ENCODE data around the gene PHACTR1.

Gene PHACTR1

GRCh38 chr6:13298446-13298845 lies 581.9 kb downstream of the PHACTR1 start:
- FAIRE-seq: no peak
- no peak for TF ChIP-seq POLR2A (IDR thresholded peaks at IDR 0.05; ENCODE audit: low read depth, low read length)
- TF ChIP-seq TAF1 (IDR thresholded peaks at IDR 0.05; ENCODE audit: borderline replicate concordance, low read depth, low read length): no peak
- TF ChIP-seq POLR2AphosphoS5 (IDR thresholded peaks at IDR 0.05; ENCODE audit: low read depth, low read length): no peak
- no peak for DNase-seq (ENCODE audit: insufficient read length)

GRCh38 chr6:13299403-13299821 lies 582.8 kb downstream of the PHACTR1 start:
- no peak for TF ChIP-seq POLR2A (IDR thresholded peaks at IDR 0.05; ENCODE audit: low read depth, low read length)
- DNase-seq (ENCODE audit: insufficient read length) (no peak), FAIRE-seq (no peak)

- TF ChIP-seq POLR2A (IDR thresholded peaks at IDR 0.05; ENCODE audit: low read depth, low read length) (no peak), POLR2AphosphoS5 (IDR thresholded peaks at IDR 0.05; ENCODE audit: low read depth, low read length) (no peak), TAF1 (IDR thresholded peaks at IDR 0.05; ENCODE audit: borderline replicate concordance, low read depth, low read length) (no peak)
- FAIRE-seq: no peak
- no peak for DNase-seq (ENCODE audit: insufficient read length)
Observed at GRCh38 chr6:13299918-13300317, 583.4 kb downstream of the PHACTR1 start.

DNA sequence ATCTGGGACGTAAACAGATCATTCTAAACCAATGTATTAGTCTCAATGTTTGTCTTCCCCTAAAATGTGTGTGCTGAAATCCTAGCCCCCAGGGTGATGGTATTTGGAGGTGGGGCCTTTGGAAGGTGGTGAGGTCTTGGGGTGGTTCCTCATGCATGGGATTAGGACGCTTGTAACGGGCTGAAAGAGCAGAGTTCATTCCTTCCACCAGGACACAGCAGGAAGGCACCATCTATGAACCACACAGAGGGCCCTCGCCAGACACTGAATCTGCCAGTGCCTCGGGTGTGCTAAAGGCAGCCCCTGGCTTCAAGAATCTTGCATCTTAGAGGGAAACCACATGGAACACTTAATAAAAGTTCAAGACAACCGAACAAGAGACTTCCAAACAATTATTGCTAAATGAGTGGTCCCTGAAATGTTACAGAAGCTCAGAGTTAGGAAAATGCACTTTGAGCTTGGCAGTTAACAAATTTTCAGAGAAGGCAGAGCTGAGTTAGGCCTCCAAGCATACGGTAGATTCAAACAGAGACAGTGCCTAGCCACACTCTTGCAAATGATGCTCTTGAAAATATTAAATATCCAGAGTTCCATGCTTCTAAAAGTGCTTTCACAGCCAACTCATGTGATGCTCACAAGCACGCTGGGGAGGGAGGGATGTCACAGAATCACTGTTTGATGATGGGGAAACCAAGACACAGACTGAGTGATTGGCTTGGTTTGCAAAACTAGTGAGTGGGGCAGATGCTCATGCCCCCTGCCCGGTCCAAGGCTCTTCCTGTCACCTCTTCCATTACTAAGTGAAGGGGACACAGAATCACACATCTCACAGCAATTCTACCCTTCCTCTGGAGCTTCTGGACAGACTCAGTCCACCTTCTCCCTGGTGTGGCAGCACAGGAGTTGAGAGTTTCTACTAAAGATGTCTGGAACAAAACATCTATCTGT lies 584.4 kb downstream of the PHACTR1 start:
- DNase-seq (ENCODE audit: insufficient read length): no peak
- no peak for FAIRE-seq
- TF ChIP-seq POLR2AphosphoS5 (IDR thresholded peaks at IDR 0.05; ENCODE audit: low read depth, low read length) (no peak), TAF1 (IDR thresholded peaks at IDR 0.05; ENCODE audit: borderline replicate concordance, low read depth, low read length) (no peak), POLR2A (IDR thresholded peaks at IDR 0.05; ENCODE audit: low read depth, low read length) (no peak)

- TF ChIP-seq POLR2AphosphoS5 (IDR thresholded peaks at IDR 0.05; ENCODE audit: low read depth, low read length): no peak
- TF ChIP-seq TAF1 (IDR thresholded peaks at IDR 0.05; ENCODE audit: borderline replicate concordance, low read depth, low read length): no peak
- no peak for TF ChIP-seq POLR2A (IDR thresholded peaks at IDR 0.05; ENCODE audit: low read depth, low read length)
- no peak for FAIRE-seq
- DNase-seq (ENCODE audit: insufficient read length): no peak
Observed at GRCh38 chr6:13302291-13302690, 585.7 kb downstream of the PHACTR1 start.

GRCh38 chr6:13302751-13303667 lies 586.4 kb downstream of the PHACTR1 start:
- no peak for TF ChIP-seq POLR2AphosphoS5 (IDR thresholded peaks at IDR 0.05; ENCODE audit: low read depth, low read length)
- no peak for TF ChIP-seq POLR2A (IDR thresholded peaks at IDR 0.05; ENCODE audit: low read depth, low read length)
- no peak for TF ChIP-seq TAF1 (IDR thresholded peaks at IDR 0.05; ENCODE audit: borderline replicate concordance, low read depth, low read length)
- DNase-seq (ENCODE audit: insufficient read length) (peak; percentile 56), FAIRE-seq (peak; percentile 78)

GRCh38 chr6:13303668-13304017 lies 587.1 kb downstream of the PHACTR1 start:
- FAIRE-seq (peak; percentile 50), DNase-seq (ENCODE audit: insufficient read length) (peak; percentile 39)
- TF ChIP-seq TAF1 (IDR thresholded peaks at IDR 0.05; ENCODE audit: borderline replicate concordance, low read depth, low read length) (no peak), POLR2AphosphoS5 (IDR thresholded peaks at IDR 0.05; ENCODE audit: low read depth, low read length) (no peak)

GRCh38 chr6:13304101-13304500 lies 587.5 kb downstream of the PHACTR1 start:
- FAIRE-seq: no peak
- no peak for DNase-seq (ENCODE audit: insufficient read length)
- TF ChIP-seq POLR2A (IDR thresholded peaks at IDR 0.05; ENCODE audit: low read depth, low read length): no peak

DNA sequence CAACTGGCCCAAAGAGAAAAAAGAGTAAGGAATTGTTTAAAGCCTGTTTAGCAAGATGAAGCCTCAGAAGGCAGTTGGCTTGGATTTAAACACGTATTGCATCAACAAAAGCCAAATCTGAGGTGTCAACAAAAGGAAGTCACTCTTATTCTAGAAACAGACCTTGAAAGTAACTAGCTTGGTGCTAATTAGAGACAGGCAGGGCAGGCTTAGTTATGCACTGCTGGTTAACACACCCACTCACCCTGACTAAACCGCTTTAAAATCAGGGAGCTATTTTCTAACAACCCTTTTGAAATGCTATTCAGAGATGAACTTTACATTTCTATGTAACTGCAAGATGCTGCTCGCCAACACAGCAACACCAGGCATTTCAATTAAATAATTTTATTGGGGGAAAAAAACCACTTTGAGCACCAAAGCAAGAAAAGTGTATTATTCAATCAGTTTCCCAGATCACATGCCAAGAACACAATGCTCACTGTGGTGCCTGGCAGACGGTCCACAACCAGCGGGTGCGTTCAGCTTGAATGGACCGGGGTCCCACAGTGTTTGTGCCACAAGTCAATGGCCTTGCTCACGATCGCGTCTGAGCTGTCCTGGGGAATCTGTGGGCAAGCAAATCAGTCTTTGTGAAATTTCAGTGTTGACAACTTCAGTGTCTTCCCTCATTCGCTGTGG lies 588.2 kb downstream of the PHACTR1 start:
- TF ChIP-seq POLR2AphosphoS5 (IDR thresholded peaks at IDR 0.05; ENCODE audit: low read depth, low read length) (no peak), TAF1 (IDR thresholded peaks at IDR 0.05; ENCODE audit: borderline replicate concordance, low read depth, low read length) (no peak), POLR2A (IDR thresholded peaks at IDR 0.05; ENCODE audit: low read depth, low read length) (no peak)
- peak; percentile 85 for FAIRE-seq
- no peak for DNase-seq (ENCODE audit: insufficient read length)

GRCh38 chr6:13305288-13305687 lies 588.7 kb downstream of the PHACTR1 start:
- TF ChIP-seq POLR2A (IDR thresholded peaks at IDR 0.05; ENCODE audit: low read depth, low read length) (no peak), TAF1 (IDR thresholded peaks at IDR 0.05; ENCODE audit: borderline replicate concordance, low read depth, low read length) (no peak), POLR2AphosphoS5 (IDR thresholded peaks at IDR 0.05; ENCODE audit: low read depth, low read length) (no peak)
- DNase-seq (ENCODE audit: insufficient read length): no peak
- peak; percentile 73 for FAIRE-seq

DNA sequence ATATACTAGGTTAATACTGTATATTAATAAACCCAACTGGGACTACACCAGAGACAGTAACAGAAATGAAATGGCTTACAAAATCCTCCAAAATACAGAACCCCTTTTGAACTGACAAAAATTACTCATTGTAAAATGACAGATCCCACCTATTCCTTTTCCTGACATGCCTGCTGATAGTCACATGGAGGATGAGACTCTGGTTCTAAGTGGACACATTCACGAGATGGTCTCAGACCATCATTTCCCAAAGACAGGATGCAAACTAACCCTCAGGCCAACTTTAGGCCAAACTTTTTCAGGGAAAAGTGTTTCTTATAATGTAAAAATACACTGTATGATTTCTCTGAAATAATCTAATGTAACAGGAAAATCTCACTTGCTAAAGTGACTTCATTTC lies 589.2 kb downstream of the PHACTR1 start:
- FAIRE-seq (no peak), DNase-seq (ENCODE audit: insufficient read length) (no peak)
- TF ChIP-seq POLR2A (IDR thresholded peaks at IDR 0.05; ENCODE audit: low read depth, low read length) (no peak), TAF1 (IDR thresholded peaks at IDR 0.05; ENCODE audit: borderline replicate concordance, low read depth, low read length) (no peak), POLR2AphosphoS5 (IDR thresholded peaks at IDR 0.05; ENCODE audit: low read depth, low read length) (no peak)

All from GM12892 (cell line).